ENCODE results near the gene CST6.

DNA sequence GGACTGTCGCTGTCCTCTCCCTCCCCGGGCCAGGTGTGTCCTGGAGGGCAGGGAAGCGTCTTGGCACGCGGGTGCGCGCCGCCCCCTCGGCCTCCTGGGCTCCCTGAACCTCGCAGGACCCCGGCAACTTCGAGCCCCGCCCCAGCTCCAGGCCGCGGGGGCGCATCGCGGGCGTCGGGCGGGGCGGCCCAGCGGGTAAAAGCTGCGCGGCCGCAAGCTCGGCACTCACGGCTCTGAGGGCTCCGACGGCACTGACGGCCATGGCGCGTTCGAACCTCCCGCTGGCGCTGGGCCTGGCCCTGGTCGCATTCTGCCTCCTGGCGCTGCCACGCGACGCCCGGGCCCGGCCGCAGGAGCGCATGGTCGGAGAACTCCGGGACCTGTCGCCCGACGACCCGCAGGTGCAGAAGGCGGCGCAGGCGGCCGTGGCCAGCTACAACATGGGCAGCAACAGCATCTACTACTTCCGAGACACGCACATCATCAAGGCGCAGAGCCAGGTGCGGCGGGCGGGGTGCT is at the start of gene CST6:
- TF ChIP-seq POLR2AphosphoS5 (IDR thresholded peaks at IDR 0.05) (no peak), CTCF (IDR thresholded peaks at IDR 0.05) (no peak)
